ENCODE data around the gene ZNF407.
A peak's percentile ranks its signal among the peaks of the same experiment; 100 is the strongest.

Gene ZNF407

GRCh38 chr18:74702950-74703349, 105.3 kb downstream of the ZNF407 start:
- H3K9ac ChIP-seq (ENCODE audit: low read length), result no peak overlapping the region
- H3K36me3 ChIP-seq (ENCODE audit: control insufficient read depth, insufficient read depth, low read length), result no peaks in the 10 kb centered on the region
- H2BK15ac ChIP-seq (replicated peaks; ENCODE audit: low read depth), result no peak overlapping the region
- no peak overlapping the region for H3K23ac ChIP-seq (ENCODE audit: low read length)
- H3K4me2 ChIP-seq (ENCODE audit: low read length), result no peak overlapping the region
- no peak overlapping the region for H3K18ac ChIP-seq (ENCODE audit: low read length)
- WGBS (ENCODE audit: extremely low coverage, insufficient coverage, low lambda C conversion rate), result no CpG with 5 or more reads among the region's 3 CpGs
- H3K79me2 ChIP-seq (ENCODE audit: control insufficient read depth, insufficient read depth, low read length), result no peaks in the 10 kb centered on the region
- no peak overlapping the region for H2AK5ac ChIP-seq (ENCODE audit: low read length)
- no peak overlapping the region for H3K27ac ChIP-seq (ENCODE audit: low read depth, low read length)
- H4K5ac ChIP-seq (ENCODE audit: low read length), result no peak overlapping the region
- no peaks in the 10 kb centered on the region for H3K4me1 ChIP-seq (ENCODE audit: control insufficient read depth, low read depth, low read length)
- H3K79me1 ChIP-seq (ENCODE audit: low read length), result no peaks in the 10 kb centered on the region
- H3K4ac ChIP-seq (ENCODE audit: low read depth, low read length), result no peak overlapping the region
- no peak overlapping the region for H3K4me3 ChIP-seq (ENCODE audit: low read length)
- H4K8ac ChIP-seq (ENCODE audit: low read depth, low read length), result no peak overlapping the region
- no peak overlapping the region for H2BK120ac ChIP-seq (ENCODE audit: low read depth, low read length)
- no peak overlapping the region for H3K56ac ChIP-seq (ENCODE audit: low read length)
- no peaks in the 10 kb centered on the region for H3K27me3 ChIP-seq (ENCODE audit: insufficient read depth, low read length, poor library complexity)
- H2BK5ac ChIP-seq (ENCODE audit: low read length), result no peak overlapping the region
- DNase-seq, result no peak

GRCh38 chr18:74708169-74708568, 110.5 kb downstream of the ZNF407 start:
- no peaks in the 10 kb centered on the region for H3K79me2 ChIP-seq (ENCODE audit: control insufficient read depth, insufficient read depth, low read length)

GRCh38 chr18:74709452-74709851, 111.8 kb downstream of the ZNF407 start:
- no peak overlapping the region for H3K4me2 ChIP-seq (ENCODE audit: low read length)
- no peak overlapping the region for H2BK15ac ChIP-seq (replicated peaks; ENCODE audit: low read depth)
- no peaks in the 10 kb centered on the region for H3K79me1 ChIP-seq (ENCODE audit: low read length)
- H3K56ac ChIP-seq (ENCODE audit: low read length), result no peak overlapping the region
- no peak overlapping the region for H2AK5ac ChIP-seq (ENCODE audit: low read length)
- WGBS (ENCODE audit: extremely low coverage, insufficient coverage, low lambda C conversion rate), result no CpG with 5 or more reads among the region's 3 CpGs
- no peak overlapping the region for H3K27ac ChIP-seq (ENCODE audit: low read depth, low read length)
- no peak for DNase-seq
- H3K27me3 ChIP-seq (ENCODE audit: insufficient read depth, low read length, poor library complexity), result no peaks in the 10 kb centered on the region
- no peaks in the 10 kb centered on the region for H3K36me3 ChIP-seq (ENCODE audit: control insufficient read depth, insufficient read depth, low read length)
- no peak overlapping the region for H4K5ac ChIP-seq (ENCODE audit: low read length)
- H3K18ac ChIP-seq (ENCODE audit: low read length), result no peak overlapping the region
- no peaks in the 10 kb centered on the region for H3K79me2 ChIP-seq (ENCODE audit: control insufficient read depth, insufficient read depth, low read length)
- H2BK5ac ChIP-seq (ENCODE audit: low read length), result no peak overlapping the region
- H4K8ac ChIP-seq (ENCODE audit: low read depth, low read length), result no peak overlapping the region
- no peak overlapping the region for H2BK120ac ChIP-seq (ENCODE audit: low read depth, low read length)
- H3K4me1 ChIP-seq (ENCODE audit: control insufficient read depth, low read depth, low read length), result no peaks in the 10 kb centered on the region
- H3K4ac ChIP-seq (ENCODE audit: low read depth, low read length), result no peak overlapping the region
- no peak overlapping the region for H3K4me3 ChIP-seq (ENCODE audit: low read length)
- H3K9ac ChIP-seq (ENCODE audit: low read length), result no peak overlapping the region
- no peak overlapping the region for H3K23ac ChIP-seq (ENCODE audit: low read length)

More at GRCh38 chr18:74708169-74708568, 110.5 kb downstream of the ZNF407 start:
- Histone ChIP-seq H4K5ac (ENCODE audit: low read length) (no peak overlapping the region), H3K36me3 (ENCODE audit: control insufficient read depth, insufficient read depth, low read length) (no peaks in the 10 kb centered on the region), H3K4me1 (ENCODE audit: control insufficient read depth, low read depth, low read length) (no peaks in the 10 kb centered on the region), H2BK15ac (replicated peaks; ENCODE audit: low read depth) (no peak overlapping the region), H2BK120ac (ENCODE audit: low read depth, low read length) (no peak overlapping the region), H3K27me3 (ENCODE audit: insufficient read depth, low read length, poor library complexity) (no peaks in the 10 kb centered on the region), H3K79me1 (ENCODE audit: low read length) (no peaks in the 10 kb centered on the region), H4K8ac (ENCODE audit: low read depth, low read length) (no peak overlapping the region), H2BK5ac (ENCODE audit: low read length) (no peak overlapping the region), H3K56ac (ENCODE audit: low read length) (no peak overlapping the region), H3K4me2 (ENCODE audit: low read length) (no peak overlapping the region), H3K27ac (ENCODE audit: low read depth, low read length) (no peak overlapping the region), H3K4ac (ENCODE audit: low read depth, low read length) (no peak overlapping the region), H3K23ac (ENCODE audit: low read length) (no peak overlapping the region), H3K4me3 (ENCODE audit: low read length) (no peak overlapping the region), H3K18ac (ENCODE audit: low read length) (no peak overlapping the region), H3K9ac (ENCODE audit: low read length) (no peak overlapping the region), H2AK5ac (ENCODE audit: low read length) (no peak overlapping the region)
- DNase-seq, result no peak

- Histone ChIP-seq H3K56ac (ENCODE audit: low read length) (no peak overlapping the region), H2BK5ac (ENCODE audit: low read length) (no peak overlapping the region), H3K36me3 (ENCODE audit: control insufficient read depth, insufficient read depth, low read length) (no peaks in the 10 kb centered on the region), H3K18ac (ENCODE audit: low read length) (no peak overlapping the region), H2BK15ac (replicated peaks; ENCODE audit: low read depth) (no peak overlapping the region), H2BK120ac (ENCODE audit: low read depth, low read length) (no peak overlapping the region), H2AK5ac (ENCODE audit: low read length) (no peak overlapping the region), H3K4me3 (ENCODE audit: low read length) (no peak overlapping the region), H3K79me1 (ENCODE audit: low read length) (no peaks in the 10 kb centered on the region), H3K4me2 (ENCODE audit: low read length) (no peak overlapping the region), H3K4me1 (ENCODE audit: control insufficient read depth, low read depth, low read length) (no peaks in the 10 kb centered on the region), H3K4ac (ENCODE audit: low read depth, low read length) (no peak overlapping the region), H3K9ac (ENCODE audit: low read length) (no peak overlapping the region), H3K27me3 (ENCODE audit: insufficient read depth, low read length, poor library complexity) (no peaks in the 10 kb centered on the region), H3K27ac (ENCODE audit: low read depth, low read length) (no peak overlapping the region), H3K79me2 (ENCODE audit: control insufficient read depth, insufficient read depth, low read length) (no peaks in the 10 kb centered on the region), H4K5ac (ENCODE audit: low read length) (no peak overlapping the region), H3K23ac (ENCODE audit: low read length) (no peak overlapping the region), H4K8ac (ENCODE audit: low read depth, low read length) (no peak overlapping the region)
- WGBS (ENCODE audit: extremely low coverage, insufficient coverage, low lambda C conversion rate), result no CpG with 5 or more reads among the region's 1 CpG
- DNase-seq, result no peak
Measured at GRCh38 chr18:74714120-74714519, 116.5 kb downstream of the ZNF407 start.

GRCh38 chr18:74714791-74715190, 117.1 kb downstream of the ZNF407 start:
- Histone ChIP-seq H3K79me2 (ENCODE audit: control insufficient read depth, insufficient read depth, low read length) (no peaks in the 10 kb centered on the region), H3K23ac (ENCODE audit: low read length) (no peak overlapping the region), H4K8ac (ENCODE audit: low read depth, low read length) (no peak overlapping the region), H2BK120ac (ENCODE audit: low read depth, low read length) (no peak overlapping the region), H3K36me3 (ENCODE audit: control insufficient read depth, insufficient read depth, low read length) (no peaks in the 10 kb centered on the region), H3K4me2 (ENCODE audit: low read length) (no peak overlapping the region), H2BK5ac (ENCODE audit: low read length) (no peak overlapping the region), H3K4me3 (ENCODE audit: low read length) (no peak overlapping the region), H3K9ac (ENCODE audit: low read length) (no peak overlapping the region), H3K79me1 (ENCODE audit: low read length) (no peaks in the 10 kb centered on the region), H3K56ac (ENCODE audit: low read length) (no peak overlapping the region), H2AK5ac (ENCODE audit: low read length) (no peak overlapping the region), H4K5ac (ENCODE audit: low read length) (no peak overlapping the region), H2BK15ac (replicated peaks; ENCODE audit: low read depth) (no peak overlapping the region), H3K18ac (ENCODE audit: low read length) (no peak overlapping the region), H3K4ac (ENCODE audit: low read depth, low read length) (no peak overlapping the region), H3K27me3 (ENCODE audit: insufficient read depth, low read length, poor library complexity) (no peaks in the 10 kb centered on the region), H3K4me1 (ENCODE audit: control insufficient read depth, low read depth, low read length) (no peaks in the 10 kb centered on the region), H3K27ac (ENCODE audit: low read depth, low read length) (no peak overlapping the region)
- DNase-seq, result peak; percentile 57
- no CpG with 5 or more reads among the region's 6 CpGs for WGBS (ENCODE audit: extremely low coverage, insufficient coverage, low lambda C conversion rate)

- no peaks in the 10 kb centered on the region for H3K27me3 ChIP-seq (ENCODE audit: insufficient read depth, low read length, poor library complexity)
- no peak overlapping the region for H2BK5ac ChIP-seq (ENCODE audit: low read length)
- H3K56ac ChIP-seq (ENCODE audit: low read length), result no peak overlapping the region
- no peak overlapping the region for H2BK120ac ChIP-seq (ENCODE audit: low read depth, low read length)
- no peak overlapping the region for H3K18ac ChIP-seq (ENCODE audit: low read length)
- no peak overlapping the region for H3K23ac ChIP-seq (ENCODE audit: low read length)
- H3K36me3 ChIP-seq (ENCODE audit: control insufficient read depth, insufficient read depth, low read length), result no peaks in the 10 kb centered on the region
- no peaks in the 10 kb centered on the region for H3K4me1 ChIP-seq (ENCODE audit: control insufficient read depth, low read depth, low read length)
- no peaks in the 10 kb centered on the region for H3K79me2 ChIP-seq (ENCODE audit: control insufficient read depth, insufficient read depth, low read length)
- H2BK15ac ChIP-seq (replicated peaks; ENCODE audit: low read depth), result no peak overlapping the region
- H2AK5ac ChIP-seq (ENCODE audit: low read length), result no peak overlapping the region
- no CpG with 5 or more reads among the region's 7 CpGs for WGBS (ENCODE audit: extremely low coverage, insufficient coverage, low lambda C conversion rate)
- H3K4me3 ChIP-seq (ENCODE audit: low read length), result no peak overlapping the region
- no peak overlapping the region for H3K4ac ChIP-seq (ENCODE audit: low read depth, low read length)
- no peaks in the 10 kb centered on the region for H3K79me1 ChIP-seq (ENCODE audit: low read length)
- no peak for DNase-seq
- H3K4me2 ChIP-seq (ENCODE audit: low read length), result no peak overlapping the region
- no peak overlapping the region for H3K9ac ChIP-seq (ENCODE audit: low read length)
- H4K8ac ChIP-seq (ENCODE audit: low read depth, low read length), result no peak overlapping the region
- no peak overlapping the region for H4K5ac ChIP-seq (ENCODE audit: low read length)
- H3K27ac ChIP-seq (ENCODE audit: low read depth, low read length), result no peak overlapping the region
Measured at GRCh38 chr18:74715306-74715705, 117.6 kb downstream of the ZNF407 start.
